Tibial nerve (tissue), 4 donors: ENCODE data around the gene FOXRED2. TPM values are rescaled to one million over a fixed set of nuclear protein-coding genes. Genes with fewer than 3 reads are reported as not detected.
"Not testable (repeated sequence)": the region's sequence is repeated elsewhere in the genome, so short reads cannot be mapped to it uniquely, and the experiment has no call there.

Source experiments
- DNase-seq, 2 donors: peaks; one replicate each; pipeline ENCODE4 v3.0.0-alpha.2; 2019; ENCODE audit warnings: low spot score in 2 of 2
- H3K27ac ChIP-seq, 4 donors: fragments of 200-600 bp; sonication (generic) in 3 of 4; one replicate each; pipeline ENCODE4 v1.5.1; 2017 to 2019; ENCODE audit warnings: mild to moderate bottlenecking in 1 of 4
- H3K27me3 ChIP-seq, 2 donors: fragments of 200-600 bp; sonication (generic) in 1 of 2; one replicate each; pipeline versions ENCODE4 v1.5.1 to v1.6.0; 2017 to 2019
- H3K36me3 ChIP-seq, 3 donors: fragments of 200-600 bp; sonication (generic); one replicate each; pipeline ENCODE4 v1.5.1; 2018 to 2019
- H3K4me1 ChIP-seq, 4 donors: fragments of 200-600 bp; sonication (generic) in 3 of 4; one replicate each; pipeline ENCODE4 v1.5.1; 2017 to 2019
- H3K4me3 ChIP-seq, 4 donors: fragments of 200-600 bp; sonication (generic) in 3 of 4; one replicate each; pipeline ENCODE4 v1.5.1; 2017 to 2019; ENCODE audit warnings: mild to moderate bottlenecking in 1 of 4, moderate library complexity in 1 of 4
- H3K9me3 ChIP-seq, 4 donors: fragments of 200-600 bp; sonication (generic) in 3 of 4; one replicate each; pipeline ENCODE4 v1.5.1; 2017 to 2019
- EP300 ChIP-seq, 2 donors: sonication (generic); formaldehyde crosslinking; IDR thresholded peaks; one replicate each; pipeline ENCODE4 v1.6.1; 2017; ENCODE audit warnings: antibody characterized with exemption in 2 of 2, mild to moderate bottlenecking in 1 of 2
- POLR2A ChIP-seq, 2 donors: fragments of 450-650 bp; IDR thresholded peaks; one replicate each; pipeline ENCODE4 v1.6.1; 2017; ENCODE audit warnings: antibody characterized with exemption in 2 of 2, mild to moderate bottlenecking in 2 of 2, moderate library complexity in 2 of 2
- WGBS, 2 donors: methylation state at CpG; one replicate each; pipeline ENCODE4 v1.1.5; 2018; 5-methylcytosine and 5-hydroxymethylcytosine counted together
- total RNA-seq, 4 donors: library from RNA; depleted of rRNA; stranded (reverse); fragments of >200 nt; gene quantifications; one replicate each; pipeline ENCODE4 v1.1.0, GENCODE V29; 2016
- TF ChIP-seq, protein P1 (sequence below), 5 experiments: fragments of 200-600 bp in 3 of 5; fragments of 450-650 bp in 2 of 5; sonication (generic) in 3 of 5; IDR thresholded peaks; one replicate each; pipeline ENCODE4 v1.5.1; 2016 to 2019; ENCODE audit warnings: antibody characterized with exemption in 5 of 5, mild to moderate bottlenecking in 3 of 5, moderate library complexity in 2 of 5

The FOXRED2 gene
- total RNA-seq, 4 donors from 2014 or later = 3.1 to 13.7 (median 13.1) TPM

DNA sequence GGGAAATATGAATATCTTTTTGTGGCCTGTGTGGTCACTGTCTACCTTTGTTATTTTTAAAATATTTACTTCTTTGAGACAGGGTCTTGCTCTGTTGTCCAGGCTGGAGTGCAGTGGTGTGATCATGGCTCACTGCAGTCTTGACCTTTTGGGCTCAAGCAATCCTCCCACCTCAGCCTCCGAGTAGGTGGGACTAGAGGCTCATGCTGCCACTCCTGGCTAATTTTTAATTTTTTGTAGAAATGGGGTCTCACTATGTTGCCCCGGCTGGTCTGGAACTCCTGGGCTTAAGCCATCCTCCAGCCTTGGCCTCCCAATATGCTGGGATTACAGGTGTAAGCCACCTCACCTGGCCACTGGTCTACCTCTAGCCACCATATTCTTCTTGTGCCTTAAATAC, 25.6 kb upstream of the FOXRED2 start:
- Histone ChIP-seq H3K27ac (no peak overlapping the region), H3K4me1 (peaks cover 0 to 15% (median 7%) of the 10 kb centered on the region in 4 donors), H3K27me3 (no peaks in the 10 kb centered on the region), H3K9me3 (no peaks in the 10 kb centered on the region), H3K36me3 (peaks cover 0 to 2% (median 0%) of the 10 kb centered on the region in 3 donors), H3K4me3 (no peak overlapping the region)
- 57 to 68% methylated on average over 2 of the region's 2 CpGs for WGBS, 2 donors
- DNase-seq = no peak
- TF ChIP-seq POLR2A (IDR thresholded peaks at IDR 0.05) = no peak
- no peak for TF ChIP-seq EP300 (IDR thresholded peaks at IDR 0.05)
- TF ChIP-seq, protein P1, sequence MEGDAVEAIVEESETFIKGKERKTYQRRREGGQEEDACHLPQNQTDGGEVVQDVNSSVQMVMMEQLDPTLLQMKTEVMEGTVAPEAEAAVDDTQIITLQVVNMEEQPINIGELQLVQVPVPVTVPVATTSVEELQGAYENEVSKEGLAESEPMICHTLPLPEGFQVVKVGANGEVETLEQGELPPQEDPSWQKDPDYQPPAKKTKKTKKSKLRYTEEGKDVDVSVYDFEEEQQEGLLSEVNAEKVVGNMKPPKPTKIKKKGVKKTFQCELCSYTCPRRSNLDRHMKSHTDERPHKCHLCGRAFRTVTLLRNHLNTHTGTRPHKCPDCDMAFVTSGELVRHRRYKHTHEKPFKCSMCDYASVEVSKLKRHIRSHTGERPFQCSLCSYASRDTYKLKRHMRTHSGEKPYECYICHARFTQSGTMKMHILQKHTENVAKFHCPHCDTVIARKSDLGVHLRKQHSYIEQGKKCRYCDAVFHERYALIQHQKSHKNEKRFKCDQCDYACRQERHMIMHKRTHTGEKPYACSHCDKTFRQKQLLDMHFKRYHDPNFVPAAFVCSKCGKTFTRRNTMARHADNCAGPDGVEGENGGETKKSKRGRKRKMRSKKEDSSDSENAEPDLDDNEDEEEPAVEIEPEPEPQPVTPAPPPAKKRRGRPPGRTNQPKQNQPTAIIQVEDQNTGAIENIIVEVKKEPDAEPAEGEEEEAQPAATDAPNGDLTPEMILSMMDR (IDR thresholded peaks at IDR 0.05) = no peak

DNA sequence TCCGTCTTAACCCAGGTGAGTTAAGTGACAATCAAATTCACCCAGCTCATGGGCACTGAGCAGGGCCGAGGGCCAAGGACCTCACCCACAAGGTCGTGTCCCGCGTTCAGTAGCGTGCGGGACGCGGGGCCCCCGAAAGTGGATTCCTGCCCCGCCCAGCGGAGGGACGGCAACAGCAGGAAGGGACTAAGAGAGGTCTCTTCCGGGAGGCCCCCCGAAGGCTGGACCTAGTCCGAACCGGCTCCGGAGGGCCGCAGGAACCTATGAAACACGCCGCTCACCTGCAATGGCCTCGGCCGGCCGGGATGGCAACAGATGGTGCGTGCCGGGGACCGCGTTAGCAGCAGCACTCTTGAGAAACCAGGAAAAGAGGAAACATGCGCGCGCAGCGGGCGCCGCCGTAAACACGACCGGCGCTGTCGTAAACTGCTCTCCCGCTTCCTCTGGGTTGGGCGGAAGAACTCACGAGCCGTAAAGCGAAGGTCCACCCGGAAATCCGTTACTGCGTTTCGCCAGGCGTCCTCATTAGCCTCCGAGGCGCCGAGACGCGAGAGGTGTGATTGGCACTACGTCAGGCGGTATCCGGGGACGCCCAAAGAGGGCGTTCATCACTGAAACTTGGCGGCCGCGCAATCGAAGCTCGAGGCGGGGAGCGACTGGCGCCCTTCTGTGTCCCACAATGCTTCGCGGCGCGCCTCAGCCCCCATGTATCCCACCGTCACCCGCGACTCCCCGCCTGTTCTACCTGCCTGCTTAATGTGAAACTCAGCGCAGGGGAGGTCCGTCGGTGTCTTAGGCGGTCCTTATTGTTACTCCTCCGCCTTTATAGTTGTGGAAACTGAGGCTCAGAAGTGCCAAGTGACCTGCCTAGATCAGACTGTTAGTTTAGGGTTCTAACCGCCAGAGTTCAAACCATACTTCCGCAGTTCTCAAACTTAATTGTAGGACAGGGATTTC, 22.2 kb upstream of the FOXRED2 start, which contains the start of gene EIF3D:
Gene EIF3D (minus strand): TSS at position 372 of the 957 bp plus-strand sequence. CDS start 3,045 bp downstream, outside the sequence.
- Histone ChIP-seq H3K4me3 (peak within 1 kb of the TSS; percentile 72 to 94 (median 84)), H3K27me3 (no peaks in the 10 kb centered on the region), H3K4me1 (peaks cover 0 to 20% (median 10%) of the 10 kb centered on the region in 4 donors), H3K27ac (peak within 1 kb of the TSS; percentile 84 to 96 (median 93)), H3K9me3 (no peaks in the 10 kb centered on the region), H3K36me3 (peaks cover 0 to 36% (median 18%) of the 10 kb centered on the region in 3 donors)
- WGBS, 2 donors = 0% methylated on average over 40 to 57 of the region's 82 CpGs
- TF ChIP-seq, protein P1 (IDR thresholded peaks at IDR 0.05) = peak in 3 of 5 experiments; percentile 12 to 57 (median 48)
- TF ChIP-seq EP300 (IDR thresholded peaks at IDR 0.05) = peak; percentile 90 to 98
- TF ChIP-seq POLR2A (IDR thresholded peaks at IDR 0.05) = peak; percentile 5 to 54
- peak; percentile 95 to 96 for DNase-seq

DNA sequence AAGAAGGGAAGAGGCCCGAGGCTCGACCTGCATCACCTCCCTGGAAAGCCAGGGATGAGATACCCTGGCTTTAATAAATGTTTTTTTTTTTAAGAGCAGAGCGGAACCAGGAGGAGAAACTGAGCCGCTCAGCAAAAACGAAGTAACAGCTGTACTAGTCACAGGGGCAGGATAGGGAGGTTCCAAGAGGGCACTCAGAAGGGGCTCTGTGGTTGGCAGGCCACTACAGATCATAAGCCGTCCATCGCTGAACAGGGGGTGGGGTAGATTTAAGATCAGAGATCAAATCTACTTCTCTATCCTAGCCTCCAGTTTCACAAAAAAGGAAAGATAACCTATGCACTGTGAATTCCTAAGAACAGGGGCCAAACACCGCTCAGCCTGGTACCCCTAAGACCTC, 21.5 kb upstream of the FOXRED2 start:
- Histone ChIP-seq H3K27ac (peak overlapping the region; percentile 84 to 96 (median 93)), H3K4me3 (peak overlapping the region; percentile 72 to 94 (median 84)), H3K27me3 (no peaks in the 10 kb centered on the region), H3K36me3 (peaks cover 0 to 43% (median 26%) of the 10 kb centered on the region in 3 donors), H3K4me1 (peaks cover 0 to 20% (median 10%) of the 10 kb centered on the region in 4 donors), H3K9me3 (no peaks in the 10 kb centered on the region)
- TF ChIP-seq, protein P1 (IDR thresholded peaks at IDR 0.05) = no peak
- no peak for TF ChIP-seq POLR2A (IDR thresholded peaks at IDR 0.05)
- no peak for TF ChIP-seq EP300 (IDR thresholded peaks at IDR 0.05)
- DNase-seq = no peak
- WGBS, 2 donors = 5 to 7% methylated on average over 8 of the region's 8 CpGs

DNA sequence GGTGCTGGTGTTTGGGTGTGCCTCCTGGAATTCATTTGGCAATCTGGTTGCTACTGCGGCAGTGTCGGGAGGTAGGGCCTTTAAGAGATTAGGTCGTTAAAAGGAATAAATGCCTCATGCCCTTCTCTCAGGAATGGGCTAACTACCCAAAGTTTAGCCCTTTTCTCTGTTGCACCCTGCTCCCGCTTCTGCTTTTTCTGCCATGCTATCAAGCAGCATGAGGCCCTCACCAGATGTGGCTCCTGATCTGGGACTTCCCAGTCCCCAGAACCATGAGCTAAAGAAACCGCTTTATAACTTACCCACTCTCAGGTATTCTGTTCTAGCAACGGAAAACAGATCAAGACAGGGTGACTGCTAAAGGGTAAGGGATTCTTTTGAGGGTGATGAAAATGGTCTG, 15.8 kb upstream of the FOXRED2 start:
- H3K4me3 ChIP-seq = no peak overlapping the region
- DNase-seq = no peak
- 87 to 95% methylated on average over 6 of the region's 6 CpGs for WGBS, 2 donors
- no peak overlapping the region for H3K27ac ChIP-seq
- TF ChIP-seq EP300 (IDR thresholded peaks at IDR 0.05) (no peak), POLR2A (IDR thresholded peaks at IDR 0.05) (no peak)
- TF ChIP-seq, protein P1 (IDR thresholded peaks at IDR 0.05) = no peak
- H3K9me3 ChIP-seq = no peaks in the 10 kb centered on the region
- H3K27me3 ChIP-seq = no peaks in the 10 kb centered on the region
- peaks cover 0 to 8% (median 3%) of the 10 kb centered on the region in 4 donors for H3K4me1 ChIP-seq
- peaks cover 2 to 100% (median 60%) of the 10 kb centered on the region in 3 donors for H3K36me3 ChIP-seq

DNA sequence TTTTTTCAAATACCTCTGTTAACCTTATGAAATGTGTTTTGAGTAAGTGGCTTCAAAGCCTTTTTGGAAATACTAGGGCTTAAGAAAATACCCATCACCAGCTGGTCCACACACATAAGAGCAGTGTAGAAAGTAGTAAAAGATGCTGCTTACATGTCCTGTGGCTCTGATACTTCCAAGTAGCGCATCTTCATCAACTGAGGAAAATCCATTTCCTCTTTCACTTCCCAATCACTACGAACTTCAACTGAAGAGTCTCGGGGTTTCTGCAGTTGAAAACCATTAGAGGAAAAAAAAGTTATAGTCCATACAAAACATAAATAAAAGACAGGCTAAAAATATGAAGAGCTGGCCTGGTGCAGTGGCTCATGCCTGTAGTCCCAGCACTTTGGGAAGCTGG, 13.6 kb upstream of the FOXRED2 start:
- Histone ChIP-seq H3K27me3 (no peaks in the 10 kb centered on the region), H3K36me3 (peaks cover 2 to 100% (median 76%) of the 10 kb centered on the region in 3 donors), H3K27ac (no peak overlapping the region), H3K4me3 (no peak overlapping the region), H3K9me3 (no peaks in the 10 kb centered on the region), H3K4me1 (no peaks in the 10 kb centered on the region)
- WGBS, 2 donors = 82 to 89% methylated on average over 3 of the region's 3 CpGs
- TF ChIP-seq, protein P1 (IDR thresholded peaks at IDR 0.05) = no peak
- TF ChIP-seq POLR2A (IDR thresholded peaks at IDR 0.05) = no peak
- TF ChIP-seq EP300 (IDR thresholded peaks at IDR 0.05) = no peak
- no peak for DNase-seq

DNA sequence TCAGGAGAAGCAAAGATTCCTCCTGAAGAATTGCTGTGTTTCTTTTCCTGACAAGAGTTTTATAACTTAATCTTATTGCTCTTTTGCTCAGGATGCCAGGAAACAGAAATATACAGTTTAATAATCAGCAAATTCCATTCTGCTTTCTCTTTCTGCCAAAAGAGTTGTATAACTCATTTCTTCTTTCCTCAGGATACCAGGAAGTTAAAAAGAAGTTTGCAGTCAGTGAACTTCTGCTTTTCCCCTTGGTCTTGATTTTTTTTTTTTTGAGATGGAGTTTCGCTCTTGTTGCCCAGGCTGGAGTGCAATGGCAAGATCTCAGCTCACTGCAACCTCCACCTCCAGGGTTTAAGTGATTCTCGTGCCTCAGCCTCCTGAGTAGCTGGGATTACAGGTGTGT, 13.1 kb upstream of the FOXRED2 start:
- H3K4me3 ChIP-seq, H3K27me3 ChIP-seq, H3K9me3 ChIP-seq, H3K27ac ChIP-seq, H3K4me1 ChIP-seq, DNase-seq: not testable (repeated sequence)
- H3K36me3 ChIP-seq = peaks cover 2 to 100% (median 75%) of the 10 kb centered on the region in 3 donors
- 85 to 90% methylated on average over 2 of the region's 2 CpGs for WGBS, 2 donors
